NCI-H128 (cell line): ENCODE measurements around the gene DLGAP4.

Source experiments
- DNase-seq: peaks from one replicate; lab custom pipeline; 2025; ENCODE audit not compliant: unreplicated experiment; lab: John Stamatoyannopoulos, UW

DLGAP4 gene

GRCh38 chr20:36305602-36306551 lies at the start of gene DLGAP4:
TSS of gene DLGAP4 (plus strand) at chr20:36306339. CDS start at chr20:36431718, 125,379 bp downstream.
- DNase-seq = no peak

- DNase-seq = no peak
Observed at GRCh38 chr20:36259177-36260061, 46.7 kb upstream of the DLGAP4 start.

GRCh38 chr20:36260316-36260715 lies 45.8 kb upstream of the DLGAP4 start:
- no peak for DNase-seq

GRCh38 chr20:36261389-36262105 lies 44.6 kb upstream of the DLGAP4 start:
- DNase-seq = no peak

- DNase-seq = no peak
Observed at GRCh38 chr20:36262440-36262839, 43.7 kb upstream of the DLGAP4 start.

GRCh38 chr20:36264426-36265246 lies 41.5 kb upstream of the DLGAP4 start:
- DNase-seq = no peak

GRCh38 chr20:36266189-36266588 lies 40.0 kb upstream of the DLGAP4 start:
- DNase-seq = no peak

GRCh38 chr20:36267605-36268381 lies 38.3 kb upstream of the DLGAP4 start:
- DNase-seq = no peak

- no peak for DNase-seq
Observed at GRCh38 chr20:36268440-36269342, 37.4 kb upstream of the DLGAP4 start.

- DNase-seq = no peak
Observed at GRCh38 chr20:36269507-36269906, 36.6 kb upstream of the DLGAP4 start.

- no peak for DNase-seq
Observed at GRCh38 chr20:36270744-36271638, 35.1 kb upstream of the DLGAP4 start.

- DNase-seq = no peak
Observed at GRCh38 chr20:36271639-36272546, 34.2 kb upstream of the DLGAP4 start.

- no peak for DNase-seq
Observed at GRCh38 chr20:36272547-36273220, 33.5 kb upstream of the DLGAP4 start.

GRCh38 chr20:36273414-36274180 lies 32.5 kb upstream of the DLGAP4 start:
- no peak for DNase-seq

GRCh38 chr20:36274181-36274841 lies 31.8 kb upstream of the DLGAP4 start:
- DNase-seq = no peak
